PC-9 (cell line): ENCODE results near the gene NIPAL1. TPM values are rescaled to one million over a fixed set of nuclear protein-coding genes. Genes with fewer than 3 reads are reported as not detected.

Experiments used
- BruUV-seq: library from RNA; stranded (reverse); fragments of 400-500 nt; replicated peaks from 2 replicates; lab custom pipeline; 2021; lab: Mats Ljungman, UMichigan
- CTCF ChIA-PET: fragments of 300-600 bp; sonication (Branson Sonifier 250); formaldehyde crosslinking; loops from one replicate; lab custom pipeline; 2022; ENCODE audit warnings: antibody characterized with exemption; lab: Charles Lee
- POLR2A ChIA-PET: fragments of 300-600 bp; sonication (Branson Sonifier 250); formaldehyde crosslinking; loops from one replicate; lab custom pipeline; 2022; ENCODE audit warnings: antibody characterized with exemption; ENCODE audit not compliant: unreplicated experiment; lab: Charles Lee
- DNase-seq, 2 experiments: peaks; one replicate each; pipeline versions ENCODE4 v3.0.0 to v3.0.0-alpha.2; 2015 to 2022; ENCODE audit warnings: mixed read lengths in 1 of 2
- H2AFZ ChIP-seq: fragments of 200-600 bp; sonication (generic); 2 replicates; pipeline ENCODE4 v1.8.1; 2017; ENCODE audit warnings: antibody characterized with exemption
- H3F3A ChIP-seq: fragments of 200-600 bp; sonication (generic); 2 replicates; pipeline ENCODE4 v1.8.1; 2017; ENCODE audit warnings: antibody characterized with exemption, mild to moderate bottlenecking, low read depth; ENCODE audit not compliant: insufficient read depth
- H3K27ac ChIP-seq: fragments of 200-600 bp; sonication (generic); 2 replicates; pipeline ENCODE4 v1.6.1; 2016; ENCODE audit warnings: mixed run types
- H3K27me3 ChIP-seq: fragments of 200-600 bp; sonication (generic); 2 replicates; pipeline ENCODE4 v1.6.1; 2016; ENCODE audit warnings: low read depth, mixed run types; ENCODE audit not compliant: insufficient read depth
- H3K36me3 ChIP-seq: fragments of 200-600 bp; sonication (generic); 2 replicates; pipeline ENCODE4 v1.6.1; 2016; ENCODE audit warnings: low read depth, mixed run types
- H3K4me1 ChIP-seq: fragments of 200-600 bp; sonication (generic); replicated peaks from 2 replicates; pipeline ENCODE4 v1.6.1; 2016; ENCODE audit warnings: mixed run types; ENCODE audit not compliant: insufficient read depth
- H3K4me2 ChIP-seq: fragments of 200-600 bp; sonication (generic); 2 replicates; pipeline ENCODE4 v1.6.1; 2017; ENCODE audit warnings: mixed run types
- H3K4me3 ChIP-seq: fragments of 200-600 bp; sonication (generic); 2 replicates; pipeline ENCODE4 v1.6.1; 2016; ENCODE audit warnings: mixed run types
- H3K79me2 ChIP-seq: fragments of 200-600 bp; sonication (generic); 2 replicates; pipeline ENCODE4 v1.6.1; 2017; ENCODE audit warnings: low read depth, mixed run types
- H3K9me2 ChIP-seq: fragments of 200-600 bp; sonication (generic); 2 replicates; pipeline ENCODE4 v1.8.1; 2017; ENCODE audit warnings: mild to moderate bottlenecking; ENCODE audit not compliant: insufficient read depth
- H3K9me3 ChIP-seq: fragments of 200-600 bp; sonication (generic); 2 replicates; pipeline ENCODE4 v1.8.1; 2016; ENCODE audit warnings: low read depth; ENCODE audit not compliant: insufficient read depth
- H4K20me1 ChIP-seq: fragments of 200-600 bp; sonication (generic); 2 replicates; pipeline ENCODE4 v1.8.1; 2017; ENCODE audit not compliant: insufficient read depth
- CTCF ChIP-seq: fragments of 200-600 bp; sonication (generic); conservative IDR thresholded peaks from 2 replicates; pipeline ENCODE4 v1.6.1; 2017; ENCODE audit warnings: mixed run types, antibody characterized with exemption, mild to moderate bottlenecking, moderate library complexity
- EZH2 ChIP-seq: fragments of 200-600 bp; sonication (generic); IDR thresholded peaks from 2 replicates; pipeline ENCODE4 v1.8.0; 2017; ENCODE audit warnings: antibody characterized with exemption, low read depth
- intact Hi-C: fragments of 100-400 bp; cut with micrococcal nuclease; formaldehyde crosslinking; loops from one replicate; pipeline ENCODE4 v1.10.0; 2022; ENCODE audit not compliant: unreplicated experiment
- total RNA-seq: library from RNA; stranded (reverse); gene quantifications from 2 replicates; pipeline ENCODE4 v1.2.3, GENCODE V29; 2021

The NIPAL1 gene
- total RNA-seq, 1 experiment from 2014 or later: 8.2 TPM

- ChIA-PET CTCF (interaction anchor here (0.6 kb wide), 1 partner anchor 28 kb away, joined by 11 read pairs; no protein-coding TSS in a partner anchor), POLR2A (no interaction called here)
- H3K4me2 ChIP-seq: peak overlapping the region; percentile 29; the same call in 1 of the 2 replicates
- 0 out of 2 replicates have a peak, but pooled peaks cover 4% of the 10 kb centered on the region for H3K4me1 ChIP-seq
- H3K79me2 ChIP-seq: no peaks in the 10 kb centered on the region
- intact Hi-C loops: no loop called here
- H3F3A ChIP-seq: no peaks in the 10 kb centered on the region; the same call in 1 of the 2 replicates
- BruUV-seq: no TSS peak
- H4K20me1 ChIP-seq: no peaks in the 10 kb centered on the region
- H3K27ac ChIP-seq: no peak overlapping the region
- DNase-seq: no peak
- H3K27me3 ChIP-seq: no peaks in the 10 kb centered on the region
- H3K9me2 ChIP-seq: no peaks in the 10 kb centered on the region
- H3K36me3 ChIP-seq: no peaks in the 10 kb centered on the region
- no peaks in the 10 kb centered on the region for H3K9me3 ChIP-seq
- no peak overlapping the region for H3K4me3 ChIP-seq
- TF ChIP-seq CTCF (no peak), EZH2 (no peak)
- no peak overlapping the region for H2AFZ ChIP-seq
Observed at GRCh38 chr4:48042979-48043461, 26.4 kb downstream of the NIPAL1 start.

- no peaks in the 10 kb centered on the region for H4K20me1 ChIP-seq
- H3K4me1 ChIP-seq: 0 out of 2 replicates have a peak, but pooled peaks cover 4% of the 10 kb centered on the region
- H3K79me2 ChIP-seq: no peaks in the 10 kb centered on the region
- intact Hi-C loops: no loop called here
- H2AFZ ChIP-seq: no peak overlapping the region
- no TSS peak for BruUV-seq
- no peak overlapping the region for H3K4me2 ChIP-seq
- H3K27ac ChIP-seq: no peak overlapping the region
- no peaks in the 10 kb centered on the region for H3K9me3 ChIP-seq
- no peaks in the 10 kb centered on the region; the same call in 1 of the 2 replicates for H3F3A ChIP-seq
- H3K4me3 ChIP-seq: no peak overlapping the region
- DNase-seq: no peak
- H3K9me2 ChIP-seq: no peaks in the 10 kb centered on the region
- POLR2A ChIA-PET: no interaction called here
- CTCF ChIA-PET: interaction anchor here (0.6 kb wide), 1 partner anchor 27 kb away, joined by 11 read pairs; no protein-coding TSS in a partner anchor
- no peaks in the 10 kb centered on the region for H3K36me3 ChIP-seq
- TF ChIP-seq EZH2 (no peak), CTCF (no peak)
- no peaks in the 10 kb centered on the region for H3K27me3 ChIP-seq
Observed at GRCh38 chr4:48043504-48043903, 26.9 kb downstream of the NIPAL1 start.

GRCh38 chr4:48044298-48044697, 27.7 kb downstream of the NIPAL1 start:
- H3K4me2 ChIP-seq: no peak overlapping the region
- no peaks in the 10 kb centered on the region for H3K27me3 ChIP-seq
- CTCF ChIA-PET: interaction anchor here (0.8 kb wide), 1 partner anchor 29 kb away, joined by 3 read pairs; no protein-coding TSS in a partner anchor
- H3F3A ChIP-seq: no peaks in the 10 kb centered on the region; the same call in 1 of the 2 replicates
- H3K79me2 ChIP-seq: no peaks in the 10 kb centered on the region
- H3K9me2 ChIP-seq: no peaks in the 10 kb centered on the region
- H3K9me3 ChIP-seq: no peaks in the 10 kb centered on the region
- no peak overlapping the region for H2AFZ ChIP-seq
- H3K27ac ChIP-seq: no peak overlapping the region
- H4K20me1 ChIP-seq: no peaks in the 10 kb centered on the region
- intact Hi-C loops: no loop called here
- 0 out of 2 replicates have a peak, but pooled peaks cover 4% of the 10 kb centered on the region for H3K4me1 ChIP-seq
- no peak for DNase-seq
- no TSS peak for BruUV-seq
- POLR2A ChIA-PET: no interaction called here
- TF ChIP-seq CTCF (no peak), EZH2 (no peak)
- H3K36me3 ChIP-seq: no peaks in the 10 kb centered on the region
- H3K4me3 ChIP-seq: no peak overlapping the region
